Lung (tissue), 12 donors: ENCODE data around the gene ANKLE1. TPM values are rescaled to one million over a fixed set of nuclear protein-coding genes. Genes with fewer than 3 reads are reported as not detected.
"Not testable (repeated sequence)": the region's sequence is repeated elsewhere in the genome, so short reads cannot be mapped to it uniquely, and the experiment has no call there.

Experiments used
- ATAC-seq: fragments of 200-7000 bp; cut with Tn5 transposase; one replicate; pipeline ENCODE4 v1.9.1; 2020; ENCODE audit warnings: moderate number of reproducible peaks; ENCODE audit not compliant: insufficient read depth, low FRiP score
- DNase-seq, 3 donors: peaks; one replicate each; pipeline ENCODE4 v3.0.0-alpha.2; 2013 to 2017
- H3K27ac ChIP-seq, 2 donors: one replicate each; pipeline ENCODE4 v1.5.1; 2013; ENCODE audit warnings: mild to moderate bottlenecking in 2 of 2, moderate library complexity in 2 of 2, control low read depth in 1 of 2, inconsistent platforms in 1 of 2, low read depth in 1 of 2, low read length in 1 of 2
- H3K27me3 ChIP-seq, 3 donors: one replicate each; pipeline ENCODE4 v1.5.1; 2013; ENCODE audit warnings: low read length in 2 of 3; ENCODE audit not compliant: control insufficient read depth in 3 of 3, insufficient read depth in 3 of 3
- H3K36me3 ChIP-seq, 4 donors: one replicate each; pipeline ENCODE4 v1.5.1; 2013; ENCODE audit warnings: low read length in 4 of 4, mild to moderate bottlenecking in 1 of 4, moderate library complexity in 1 of 4; ENCODE audit not compliant: control insufficient read depth in 4 of 4, insufficient read depth in 4 of 4
- H3K4me1 ChIP-seq, 5 donors: one replicate each; pipeline ENCODE4 v1.5.1; 2013; ENCODE audit warnings: low read length in 5 of 5, mild to moderate bottlenecking in 2 of 5, moderate library complexity in 1 of 5; ENCODE audit not compliant: control insufficient read depth in 5 of 5, insufficient read depth in 5 of 5
- H3K4me3 ChIP-seq: one replicate; pipeline ENCODE4 v1.5.1; 2013; ENCODE audit warnings: mild to moderate bottlenecking, control low read depth, moderate library complexity
- H3K9ac ChIP-seq, 2 donors: one replicate each; pipeline ENCODE4 v1.5.1; 2013; ENCODE audit warnings: low read length in 2 of 2, control low read depth in 1 of 2; ENCODE audit not compliant: insufficient read depth in 1 of 2
- H3K9me3 ChIP-seq, 4 donors: one replicate each; pipeline ENCODE4 v1.5.1; 2013; ENCODE audit warnings: low read length in 3 of 4, mild to moderate bottlenecking in 1 of 4, moderate library complexity in 1 of 4; ENCODE audit not compliant: control insufficient read depth in 4 of 4, insufficient read depth in 3 of 4
- CTCF ChIP-seq: IDR thresholded peaks from 2 replicates; pipeline ENCODE4 v1.5.1; 2012; ENCODE audit warnings: mild to moderate bottlenecking; ENCODE audit errors: control extremely low read depth, extremely low read depth
- WGBS, 2 donors: extraction: QIAGEN DNeasy Blood & Tissue Kit; methylation state at CpG; one replicate each; pipeline ENCODE4 v1.1.7; 2013; 5-methylcytosine and 5-hydroxymethylcytosine counted together
- polyA plus RNA-seq, 2 donors: library from polyadenylated mRNA; stranded (reverse); fragments of 200-250 nt; gene quantifications; one replicate each; pipeline ENCODE4 v1.2.1, GENCODE V29; 2013
- total RNA-seq, 2 donors: library from RNA; depleted of rRNA in 1 of 2; stranded (reverse); fragments of >200 nt in 1 of 2; gene quantifications; one replicate each; pipeline ENCODE4 v1.2.1, GENCODE V29; 2014 to 2021
- donor health status: control.
- donor health status: control.
- donor health status: Bipolar disorder and iron deficiency.
- donor health status: healthy.
- donor health status: DM: yes; HTN: yes; CAD: no.

The ANKLE1 gene
- total and polyA plus RNA-seq, 4 donors: 0.43 to 1.6 (median 1.0) TPM

- H3K9me3 ChIP-seq: no peaks in the 10 kb centered on the region
- peaks cover 0 to 6% (median 0%) of the 10 kb centered on the region in 5 donors for H3K4me1 ChIP-seq
- no peak for TF ChIP-seq CTCF
- no peaks in the 10 kb centered on the region for H3K27me3 ChIP-seq
- 57 to 62% methylated on average over 12 of the region's 12 CpGs for WGBS, 2 donors
- no peak overlapping the region for H3K4me3 ChIP-seq
- DNase-seq (no peak), ATAC-seq (no peak)
- H3K27ac ChIP-seq: no peak overlapping the region
- no peak overlapping the region for H3K9ac ChIP-seq
- H3K36me3 ChIP-seq: peaks cover 3 to 13% (median 8%) of the 10 kb centered on the region in 4 donors
Measured at GRCh38 chr19:17266589-17266974, 15.1 kb upstream of the ANKLE1 start.

GRCh38 chr19:17266975-17267788 lies 14.5 kb upstream of the ANKLE1 start, which contains the start of gene BABAM1:
Gene BABAM1, plus strand, starts transcription at chr19:17267443. Its CDS starts 1,364 bp downstream, at chr19:17268807.
- ATAC-seq: peak; percentile 96
- WGBS, 2 donors: 0 to 1% methylated on average over 27 of the region's 27 CpGs

GRCh38 chr19:17268754-17269153 lies 12.9 kb upstream of the ANKLE1 start:
- no peaks in the 10 kb centered on the region for H3K9me3 ChIP-seq
- TF ChIP-seq CTCF: no peak
- H3K27ac ChIP-seq: no peak overlapping the region
- no peak for ATAC-seq
- 95 to 96% methylated on average over 13 of the region's 13 CpGs for WGBS, 2 donors
- no peaks in the 10 kb centered on the region for H3K27me3 ChIP-seq
- peaks cover 0 to 6% (median 0%) of the 10 kb centered on the region in 5 donors for H3K4me1 ChIP-seq
- peaks cover 3 to 20% (median 12%) of the 10 kb centered on the region in 4 donors for H3K36me3 ChIP-seq
- H3K4me3 ChIP-seq: no peak overlapping the region
- no peak overlapping the region for H3K9ac ChIP-seq
- no peak for DNase-seq

More at GRCh38 chr19:17266975-17267788, 14.5 kb upstream of the ANKLE1 start, which contains the start of gene BABAM1:
- Histone ChIP-seq H3K4me3 (peak within 1 kb of the TSS; percentile 88), H3K4me1 (peaks cover 0 to 6% (median 0%) of the 10 kb centered on the region in 5 donors), H3K27me3 (no peaks in the 10 kb centered on the region), H3K27ac (peak within 1 kb of the TSS; percentile 76 to 81), H3K9me3 (no peaks in the 10 kb centered on the region), H3K36me3 (peaks cover 3 to 14% (median 11%) of the 10 kb centered on the region in 4 donors), H3K9ac (peak within 1 kb of the TSS; percentile 65 to 78)
- DNase-seq: peak; percentile 98 to 99 (median 99)
- no peak for TF ChIP-seq CTCF

GRCh38 chr19:17274892-17275291 lies 6.8 kb upstream of the ANKLE1 start:
- 98% methylated on average over 3 of the region's 3 CpGs for WGBS, 2 donors
- not testable (repeated sequence) for H3K27ac ChIP-seq, H3K4me1 ChIP-seq, H3K27me3 ChIP-seq, DNase-seq, ATAC-seq, H3K9ac ChIP-seq, H3K9me3 ChIP-seq, H3K4me3 ChIP-seq
- peaks cover 8 to 39% (median 37%) of the 10 kb centered on the region in 4 donors for H3K36me3 ChIP-seq
